Immature natural killer cell (primary cell): Measurements from ENCODE around the gene PTN. TPM values are rescaled to one million over a fixed set of nuclear protein-coding genes. Genes with fewer than 3 reads are reported as not detected.

ENCODE experiments used
- DNase-seq, 3 donors: peaks; one replicate each; pipeline ENCODE4 v3.0.0; 2022; ENCODE audit warnings: mixed read lengths in 1 of 3
- H3K27ac Mint-ChIP-seq, 6 donors: one replicate each; pipeline ENCODE4 v1.8.0; 2020; ENCODE audit warnings: mixed read lengths in 6 of 6, mild to moderate bottlenecking in 5 of 6, inconsistent platforms in 4 of 6, moderate library complexity in 3 of 6
- H3K27me3 Mint-ChIP-seq, 3 donors: one replicate each; pipeline ENCODE4 v1.8.0; 2020 to 2021; ENCODE audit warnings: low read depth in 3 of 3, mild to moderate bottlenecking in 3 of 3, mixed read lengths in 3 of 3, moderate library complexity in 3 of 3, inconsistent platforms in 1 of 3
- H3K36me3 Mint-ChIP-seq, 3 donors: one replicate each; pipeline ENCODE4 v1.8.0; 2020; ENCODE audit warnings: mixed read lengths in 3 of 3, inconsistent platforms in 2 of 3, mild to moderate bottlenecking in 2 of 3
- H3K4me1 Mint-ChIP-seq, 2 donors: one replicate each; pipeline ENCODE4 v1.8.0; 2020; ENCODE audit warnings: inconsistent platforms in 2 of 2, mild to moderate bottlenecking in 2 of 2, mixed read lengths in 2 of 2, moderate library complexity in 1 of 2
- H3K4me3 Mint-ChIP-seq, 5 donors: one replicate each; pipeline ENCODE4 v1.8.0; 2020; ENCODE audit warnings: mild to moderate bottlenecking in 5 of 5, mixed read lengths in 5 of 5, inconsistent platforms in 3 of 5, moderate library complexity in 3 of 5
- H3K9me3 Mint-ChIP-seq, 6 donors: one replicate each; pipeline ENCODE4 v1.8.0; 2020; ENCODE audit warnings: mild to moderate bottlenecking in 6 of 6, mixed read lengths in 6 of 6, inconsistent platforms in 4 of 6, moderate library complexity in 3 of 6
- polyA plus RNA-seq, 3 donors: library from polyadenylated mRNA; unstranded; fragments of 300-500 nt; fragmentation: Illumina TruSeq; gene quantifications; one replicate each; pipeline ENCODE4 v1.2.3, GENCODE V29; 2021

The PTN gene
- polyA plus RNA-seq, 3 donors from 2014 or later = not detected

GRCh38 chr7:137304624-137305235, 38.8 kb downstream of the PTN start:
- H3K4me3 Mint-ChIP-seq = no peak overlapping the region
- H3K4me1 Mint-ChIP-seq = no peaks in the 10 kb centered on the region
- H3K27ac Mint-ChIP-seq = no peak overlapping the region

GRCh38 chr7:137304165-137304564, 39.4 kb downstream of the PTN start:
- peaks cover 2 to 4% (median 2%) of the 10 kb centered on the region in 3 donors for H3K27me3 Mint-ChIP-seq
- H3K9me3 Mint-ChIP-seq = peaks cover 5 to 34% (median 10%) of the 10 kb centered on the region in 6 donors
- no peaks in the 10 kb centered on the region for H3K4me1 Mint-ChIP-seq
- H3K27ac Mint-ChIP-seq = no peak overlapping the region
- no peak overlapping the region for H3K4me3 Mint-ChIP-seq
- no peaks in the 10 kb centered on the region for H3K36me3 Mint-ChIP-seq
- DNase-seq = no peak

More at GRCh38 chr7:137304624-137305235, 38.8 kb downstream of the PTN start:
- Mint-ChIP-seq H3K36me3 (no peaks in the 10 kb centered on the region), H3K9me3 (peaks cover 7 to 33% (median 12%) of the 10 kb centered on the region in 6 donors), H3K27me3 (peaks cover 2 to 4% (median 2%) of the 10 kb centered on the region in 3 donors)
- no peak for DNase-seq

GRCh38 chr7:137302081-137302480, 41.5 kb downstream of the PTN start:
- Mint-ChIP-seq H3K36me3 (no peaks in the 10 kb centered on the region), H3K27me3 (peaks cover 2 to 4% (median 2%) of the 10 kb centered on the region in 3 donors), H3K4me3 (no peak overlapping the region), H3K4me1 (no peaks in the 10 kb centered on the region), H3K9me3 (peaks cover 5 to 28% (median 10%) of the 10 kb centered on the region in 6 donors), H3K27ac (no peak overlapping the region)
- no peak for DNase-seq

GRCh38 chr7:137298464-137298794, 45.1 kb downstream of the PTN start:
- no peak overlapping the region for H3K27ac Mint-ChIP-seq
- no peaks in the 10 kb centered on the region for H3K4me1 Mint-ChIP-seq
- DNase-seq = no peak
- H3K4me3 Mint-ChIP-seq = no peak overlapping the region
- H3K27me3 Mint-ChIP-seq = peaks cover 0 to 4% (median 0%) of the 10 kb centered on the region in 3 donors
- H3K36me3 Mint-ChIP-seq = no peaks in the 10 kb centered on the region
- H3K9me3 Mint-ChIP-seq = peaks cover 5 to 37% (median 14%) of the 10 kb centered on the region in 6 donors

- H3K27ac Mint-ChIP-seq = no peak overlapping the region
- peaks cover 0 to 7% (median 0%) of the 10 kb centered on the region in 3 donors for H3K27me3 Mint-ChIP-seq
- H3K9me3 Mint-ChIP-seq = peaks cover 5 to 37% (median 15%) of the 10 kb centered on the region in 6 donors
- DNase-seq = no peak
- no peak overlapping the region for H3K4me3 Mint-ChIP-seq
- H3K36me3 Mint-ChIP-seq = no peaks in the 10 kb centered on the region
- H3K4me1 Mint-ChIP-seq = no peaks in the 10 kb centered on the region
Measured at GRCh38 chr7:137297551-137298463, 45.7 kb downstream of the PTN start.

GRCh38 chr7:137296576-137296975, 47.0 kb downstream of the PTN start:
- Mint-ChIP-seq H3K4me1 (no peaks in the 10 kb centered on the region), H3K4me3 (no peak overlapping the region), H3K27ac (no peak overlapping the region), H3K9me3 (peaks cover 3 to 37% (median 14%) of the 10 kb centered on the region in 6 donors), H3K36me3 (no peaks in the 10 kb centered on the region), H3K27me3 (peaks cover 0 to 7% (median 0%) of the 10 kb centered on the region in 3 donors)
- no peak for DNase-seq

- Mint-ChIP-seq H3K27ac (no peak overlapping the region), H3K9me3 (peaks cover 3 to 32% (median 13%) of the 10 kb centered on the region in 6 donors), H3K4me3 (no peak overlapping the region), H3K36me3 (no peaks in the 10 kb centered on the region), H3K27me3 (peaks cover 0 to 4% (median 0%) of the 10 kb centered on the region in 3 donors), H3K4me1 (no peaks in the 10 kb centered on the region)
- DNase-seq = no peak
Measured at GRCh38 chr7:137295739-137296324, 47.7 kb downstream of the PTN start.

- DNase-seq = no peak
- H3K9me3 Mint-ChIP-seq = peaks cover 5 to 29% (median 6%) of the 10 kb centered on the region in 6 donors
- H3K4me1 Mint-ChIP-seq = no peaks in the 10 kb centered on the region
- no peaks in the 10 kb centered on the region for H3K36me3 Mint-ChIP-seq
- no peak overlapping the region for H3K27ac Mint-ChIP-seq
- H3K4me3 Mint-ChIP-seq = no peak overlapping the region
- H3K27me3 Mint-ChIP-seq = peaks cover 0 to 2% (median 0%) of the 10 kb centered on the region in 3 donors
Measured at GRCh38 chr7:137289101-137289500, 54.4 kb downstream of the PTN start.

- Mint-ChIP-seq H3K36me3 (no peaks in the 10 kb centered on the region), H3K9me3 (peaks cover 5 to 23% (median 6%) of the 10 kb centered on the region in 6 donors), H3K27ac (no peak overlapping the region), H3K27me3 (peaks cover 0 to 2% (median 0%) of the 10 kb centered on the region in 3 donors), H3K4me3 (no peak overlapping the region), H3K4me1 (no peaks in the 10 kb centered on the region)
- DNase-seq = no peak
Measured at GRCh38 chr7:137287651-137288258, 55.8 kb downstream of the PTN start.

- Mint-ChIP-seq H3K27me3 (peaks cover 0 to 2% (median 0%) of the 10 kb centered on the region in 3 donors), H3K27ac (no peak overlapping the region), H3K36me3 (no peaks in the 10 kb centered on the region), H3K4me1 (no peaks in the 10 kb centered on the region), H3K9me3 (peaks cover 0 to 11% (median 7%) of the 10 kb centered on the region in 6 donors), H3K4me3 (no peak overlapping the region)
- no peak for DNase-seq
Measured at GRCh38 chr7:137283153-137283552, 60.4 kb downstream of the PTN start.

- H3K9me3 Mint-ChIP-seq = peaks cover 0 to 11% (median 7%) of the 10 kb centered on the region in 6 donors
- H3K36me3 Mint-ChIP-seq = no peaks in the 10 kb centered on the region
- H3K27me3 Mint-ChIP-seq = peaks cover 0 to 2% (median 0%) of the 10 kb centered on the region in 3 donors
- H3K4me1 Mint-ChIP-seq = no peaks in the 10 kb centered on the region
- no peak for DNase-seq
- no peak overlapping the region for H3K4me3 Mint-ChIP-seq
- H3K27ac Mint-ChIP-seq = no peak overlapping the region
Measured at GRCh38 chr7:137282043-137282442, 61.5 kb downstream of the PTN start.

- H3K27me3 Mint-ChIP-seq = peaks cover 0 to 2% (median 0%) of the 10 kb centered on the region in 3 donors
- H3K9me3 Mint-ChIP-seq = peaks cover 0 to 35% (median 6%) of the 10 kb centered on the region in 6 donors
- no peak overlapping the region for H3K4me3 Mint-ChIP-seq
- H3K27ac Mint-ChIP-seq = no peak overlapping the region
- no peak for DNase-seq
- H3K36me3 Mint-ChIP-seq = no peaks in the 10 kb centered on the region
- H3K4me1 Mint-ChIP-seq = no peaks in the 10 kb centered on the region
Measured at GRCh38 chr7:137276189-137276588, 67.3 kb downstream of the PTN start.

- Mint-ChIP-seq H3K27ac (no peak overlapping the region), H3K27me3 (peaks cover 0 to 4% (median 0%) of the 10 kb centered on the region in 3 donors), H3K9me3 (peaks cover 1 to 53% (median 19%) of the 10 kb centered on the region in 6 donors), H3K4me3 (no peak overlapping the region), H3K4me1 (no peaks in the 10 kb centered on the region), H3K36me3 (peaks cover 0 to 3% (median 0%) of the 10 kb centered on the region in 3 donors)
- DNase-seq = no peak
Measured at GRCh38 chr7:137272249-137272648, 71.3 kb downstream of the PTN start.
